ENCODE data around the gene MKRN2OS.

The MKRN2OS gene, protein sequence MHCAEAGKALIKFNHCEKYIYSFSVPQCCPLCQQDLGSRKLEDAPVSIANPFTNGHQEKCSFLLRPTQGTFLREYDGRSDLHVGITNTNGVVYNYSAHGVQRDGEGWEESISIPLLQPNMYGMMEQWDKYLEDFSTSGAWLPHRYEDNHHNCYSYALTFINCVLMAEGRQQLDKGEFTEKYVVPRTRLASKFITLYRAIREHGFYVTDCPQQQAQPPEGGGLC

GRCh38 chr3:12545473-12545791 lies at the start of gene MKRN2OS:
TSS of gene MKRN2OS (minus strand) at chr3:12545499. CDS start at chr3:12545464, 35 bp downstream.
- Histone ChIP-seq H3K27me3 (ENCODE audit: insufficient read depth, low read depth) (no peaks in the 10 kb centered on the region), H3K4me3 (IDR thresholded peaks at IDR 0.05; ENCODE audit: insufficient read depth, low read depth, low read length) (no peak within 1 kb of the TSS), H3K4me2 (no peak within 1 kb of the TSS), H4K20me1 (ENCODE audit: insufficient read depth) (no peaks in the 10 kb centered on the region), H3K27ac (no peak within 1 kb of the TSS), H3K9ac (no peak within 1 kb of the TSS), H2AFZ (ENCODE audit: low read depth) (no peak within 1 kb of the TSS), H3K4me1 (ENCODE audit: low read depth, poor library complexity, severe bottlenecking) (no peaks in the 10 kb centered on the region), H3K36me3 (ENCODE audit: insufficient read depth) (no peaks in the 10 kb centered on the region), H3K79me2 (ENCODE audit: insufficient read depth, low read depth) (no peaks in the 10 kb centered on the region)
- TF ChIP-seq, protein P1, sequence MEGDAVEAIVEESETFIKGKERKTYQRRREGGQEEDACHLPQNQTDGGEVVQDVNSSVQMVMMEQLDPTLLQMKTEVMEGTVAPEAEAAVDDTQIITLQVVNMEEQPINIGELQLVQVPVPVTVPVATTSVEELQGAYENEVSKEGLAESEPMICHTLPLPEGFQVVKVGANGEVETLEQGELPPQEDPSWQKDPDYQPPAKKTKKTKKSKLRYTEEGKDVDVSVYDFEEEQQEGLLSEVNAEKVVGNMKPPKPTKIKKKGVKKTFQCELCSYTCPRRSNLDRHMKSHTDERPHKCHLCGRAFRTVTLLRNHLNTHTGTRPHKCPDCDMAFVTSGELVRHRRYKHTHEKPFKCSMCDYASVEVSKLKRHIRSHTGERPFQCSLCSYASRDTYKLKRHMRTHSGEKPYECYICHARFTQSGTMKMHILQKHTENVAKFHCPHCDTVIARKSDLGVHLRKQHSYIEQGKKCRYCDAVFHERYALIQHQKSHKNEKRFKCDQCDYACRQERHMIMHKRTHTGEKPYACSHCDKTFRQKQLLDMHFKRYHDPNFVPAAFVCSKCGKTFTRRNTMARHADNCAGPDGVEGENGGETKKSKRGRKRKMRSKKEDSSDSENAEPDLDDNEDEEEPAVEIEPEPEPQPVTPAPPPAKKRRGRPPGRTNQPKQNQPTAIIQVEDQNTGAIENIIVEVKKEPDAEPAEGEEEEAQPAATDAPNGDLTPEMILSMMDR (conservative IDR thresholded peaks at IDR 0.05; ENCODE audit: low read depth, low read length) = no peak

DNA sequence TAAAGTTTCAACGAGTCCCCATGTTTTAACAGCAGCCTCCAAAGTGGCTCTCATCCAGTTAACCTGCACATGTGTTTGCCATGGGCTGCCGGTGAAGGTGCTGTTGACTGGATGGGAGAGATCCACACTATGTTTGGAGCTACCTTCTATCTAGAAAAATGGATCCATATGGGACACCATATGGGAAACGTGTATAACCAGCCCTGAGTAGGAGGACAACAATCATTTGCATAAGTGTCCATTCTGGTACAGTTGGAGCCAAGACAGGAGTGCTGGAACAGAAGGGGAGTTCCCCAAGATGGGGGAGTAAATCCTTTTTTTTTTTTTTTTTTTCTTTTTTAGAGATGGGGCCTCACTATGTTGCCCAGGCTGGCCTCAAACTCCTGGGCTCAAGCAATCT lies 48.2 kb upstream of the MKRN2OS start:
- Histone ChIP-seq H3K9ac (no peak overlapping the region), H4K20me1 (ENCODE audit: insufficient read depth) (no peaks in the 10 kb centered on the region), H2AFZ (ENCODE audit: low read depth) (no peak overlapping the region), H3K36me3 (ENCODE audit: insufficient read depth) (no peaks in the 10 kb centered on the region), H3K4me1 (ENCODE audit: low read depth, poor library complexity, severe bottlenecking) (no peaks in the 10 kb centered on the region), H3K27ac (no peak overlapping the region), H3K4me2 (no peak overlapping the region), H3K27me3 (ENCODE audit: insufficient read depth, low read depth) (no peaks in the 10 kb centered on the region), H3K79me2 (ENCODE audit: insufficient read depth, low read depth) (no peaks in the 10 kb centered on the region), H3K4me3 (IDR thresholded peaks at IDR 0.05; ENCODE audit: insufficient read depth, low read depth, low read length) (no peak overlapping the region)
- TF ChIP-seq, protein P1 (conservative IDR thresholded peaks at IDR 0.05; ENCODE audit: low read depth, low read length) = no peak

- no peaks in the 10 kb centered on the region for H4K20me1 ChIP-seq (ENCODE audit: insufficient read depth)
- H3K4me1 ChIP-seq (ENCODE audit: low read depth, poor library complexity, severe bottlenecking) = no peaks in the 10 kb centered on the region
- H3K36me3 ChIP-seq (ENCODE audit: insufficient read depth) = no peaks in the 10 kb centered on the region
- H3K79me2 ChIP-seq (ENCODE audit: insufficient read depth, low read depth) = no peaks in the 10 kb centered on the region
- H3K27me3 ChIP-seq (ENCODE audit: insufficient read depth, low read depth) = no peaks in the 10 kb centered on the region
- H3K27ac ChIP-seq = no peak overlapping the region
- no peak overlapping the region for H2AFZ ChIP-seq (ENCODE audit: low read depth)
- no peak overlapping the region for H3K9ac ChIP-seq
- no peak overlapping the region for H3K4me2 ChIP-seq
- H3K4me3 ChIP-seq (IDR thresholded peaks at IDR 0.05; ENCODE audit: insufficient read depth, low read depth, low read length) = no peak overlapping the region
- TF ChIP-seq, protein P1 (conservative IDR thresholded peaks at IDR 0.05; ENCODE audit: low read depth, low read length) = no peak
These were observed 46.9 kb upstream of the MKRN2OS start for GRCh38 chr3:12591997-12592715.

GRCh38 chr3:12591456-12591855 lies 46.2 kb upstream of the MKRN2OS start:
- Histone ChIP-seq H3K79me2 (ENCODE audit: insufficient read depth, low read depth) (no peaks in the 10 kb centered on the region), H3K4me2 (no peak overlapping the region), H3K4me1 (ENCODE audit: low read depth, poor library complexity, severe bottlenecking) (no peaks in the 10 kb centered on the region), H2AFZ (ENCODE audit: low read depth) (no peak overlapping the region), H3K27me3 (ENCODE audit: insufficient read depth, low read depth) (no peaks in the 10 kb centered on the region), H3K27ac (no peak overlapping the region), H3K36me3 (ENCODE audit: insufficient read depth) (no peaks in the 10 kb centered on the region), H3K9ac (no peak overlapping the region), H4K20me1 (ENCODE audit: insufficient read depth) (no peaks in the 10 kb centered on the region), H3K4me3 (IDR thresholded peaks at IDR 0.05; ENCODE audit: insufficient read depth, low read depth, low read length) (no peak overlapping the region)
- TF ChIP-seq, protein P1 (conservative IDR thresholded peaks at IDR 0.05; ENCODE audit: low read depth, low read length) = no peak
